NCI-H2171 (cell line): ENCODE measurements around the gene ELP2.

Source experiments
- DNase-seq: peaks from one replicate; lab custom pipeline; 2025; lab: John Stamatoyannopoulos, UW

ELP2 gene

GRCh38 chr18:36126668-36127067, 3.0 kb upstream of the ELP2 start:
- DNase-seq: no peak

DNA sequence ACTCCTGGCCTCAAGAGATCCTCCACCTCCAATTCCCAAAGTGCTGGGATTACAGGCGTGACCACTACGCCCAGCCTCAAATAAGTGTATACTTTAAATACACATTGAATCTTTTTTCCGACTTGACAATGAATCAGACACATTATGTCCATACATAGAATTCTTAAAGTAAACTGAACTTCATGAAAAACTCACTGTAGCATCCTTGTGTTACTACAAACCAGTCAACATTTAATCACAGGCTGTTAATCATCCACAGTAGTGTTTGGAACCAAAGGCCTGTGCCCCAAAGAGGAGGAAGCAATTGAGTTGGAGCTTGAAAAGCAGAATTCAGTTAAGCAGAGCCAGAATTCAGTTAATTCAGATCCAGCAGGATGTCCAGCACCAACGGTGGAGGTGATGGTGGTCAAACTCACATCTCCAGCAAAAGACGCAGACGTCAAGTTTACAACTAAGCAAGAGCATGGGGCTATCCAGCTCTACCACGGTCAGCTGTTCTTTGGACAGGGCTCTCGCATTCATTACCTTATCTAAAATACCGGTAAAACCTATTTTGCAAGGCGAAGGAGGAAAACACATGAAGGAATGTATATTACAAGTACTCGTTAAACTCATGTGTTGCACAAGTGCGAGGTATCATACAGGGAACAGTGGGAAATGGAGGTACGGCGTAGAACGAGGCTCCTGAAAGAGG, 1.7 kb upstream of the ELP2 start:
- no peak for DNase-seq

GRCh38 chr18:36128530-36128870, 1.2 kb upstream of the ELP2 start:
- DNase-seq: no peak

GRCh38 chr18:36128907-36129299, 796 bp upstream of the ELP2 start:
- no peak for DNase-seq

DNA sequence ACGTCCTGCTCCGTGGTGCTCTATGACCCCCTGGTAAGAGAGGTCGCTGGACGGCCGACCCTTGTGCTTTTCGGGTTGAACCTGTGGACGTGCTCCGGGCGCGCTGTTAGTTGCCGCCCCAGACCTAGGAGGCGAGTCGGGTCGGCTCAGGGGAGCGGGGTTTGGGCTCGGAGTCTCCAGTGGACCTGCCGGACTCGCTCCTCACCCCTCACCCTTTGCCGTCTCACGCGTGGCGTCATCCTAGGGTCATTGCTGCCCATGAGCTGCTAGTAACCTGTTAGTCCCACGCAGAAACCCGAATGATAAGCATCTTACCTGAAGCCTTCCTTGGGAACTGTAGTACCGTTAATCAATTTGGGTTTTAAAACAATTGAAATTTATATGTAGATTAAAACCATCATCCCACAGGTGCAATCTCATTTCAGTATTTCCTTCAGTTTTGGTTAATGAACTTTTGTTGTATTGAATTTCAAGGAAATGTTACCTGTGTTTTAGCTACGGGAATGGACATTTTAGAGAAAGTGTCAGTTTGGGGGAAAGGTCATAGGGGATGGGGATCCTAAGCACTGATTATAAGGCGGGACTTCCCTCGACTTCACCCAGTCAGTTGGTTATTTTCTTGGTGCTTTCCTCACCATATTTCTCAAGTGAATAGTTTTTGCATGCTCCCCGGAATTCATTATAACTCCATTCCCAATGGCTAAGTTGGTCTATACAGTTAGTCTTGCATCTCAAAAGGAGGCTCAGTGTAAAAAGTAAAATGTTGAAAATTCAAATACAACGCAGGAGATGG, 536 bp downstream of the ELP2 start:
- DNase-seq: no peak

DNA sequence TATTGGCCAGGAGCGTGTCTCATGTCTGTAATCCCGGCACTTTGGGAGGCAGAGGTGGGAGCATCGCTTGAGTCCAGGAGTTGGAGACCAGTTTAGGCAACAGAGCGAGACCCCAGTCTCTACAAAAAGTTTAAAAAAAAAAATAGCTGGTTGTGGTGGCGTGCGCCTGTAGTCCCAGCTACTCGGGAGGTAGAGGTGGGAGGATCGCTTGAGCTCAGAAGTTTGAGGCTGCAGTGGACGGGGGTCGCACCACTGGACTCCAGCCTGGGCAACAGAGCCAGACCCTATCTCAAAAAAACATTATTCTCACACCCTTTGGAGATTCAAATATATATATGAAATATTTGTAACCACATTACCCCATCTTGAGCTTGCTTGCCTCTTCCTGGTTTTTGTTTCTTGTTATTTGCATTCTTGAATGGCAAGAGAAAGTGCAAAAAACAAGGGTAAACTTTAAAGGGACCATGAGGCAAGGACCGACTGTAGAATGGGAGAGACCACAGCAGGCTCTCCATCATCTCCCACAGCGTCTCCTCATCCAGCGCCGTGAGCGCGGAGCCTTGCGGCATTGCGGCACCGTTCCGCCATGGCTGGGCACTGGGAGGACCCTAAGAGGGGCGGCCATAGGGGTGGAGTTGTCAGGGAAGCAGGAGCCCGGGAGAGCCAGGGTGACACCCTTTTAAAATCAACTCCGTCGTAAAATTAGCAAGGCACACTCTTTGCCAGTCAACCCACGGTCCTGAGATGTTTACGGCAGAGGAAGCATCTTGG, 1.4 kb downstream of the ELP2 start:
- no peak for DNase-seq

GRCh38 chr18:36131692-36132483, 2.2 kb downstream of the ELP2 start:
- DNase-seq: no peak

GRCh38 chr18:36132756-36133155, 3.1 kb downstream of the ELP2 start:
- DNase-seq: no peak

DNA sequence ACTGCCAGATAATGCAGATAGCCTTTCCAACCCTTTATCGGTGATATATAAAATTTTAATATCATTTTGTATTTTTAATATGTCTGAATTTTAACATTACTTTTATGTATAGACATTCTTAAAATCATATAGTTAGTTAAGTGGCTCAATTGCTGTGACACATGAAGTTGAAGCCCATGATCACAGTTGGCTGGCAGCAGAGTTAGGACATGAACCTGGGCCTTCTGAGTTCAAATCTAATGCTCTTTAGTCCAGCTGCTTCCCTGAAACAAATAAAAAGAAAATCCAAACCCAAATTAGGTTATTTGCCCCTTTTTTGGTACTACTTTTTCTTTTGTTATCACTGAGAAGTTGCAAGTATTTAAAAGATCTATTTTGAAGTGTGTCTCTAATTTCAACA, 5.6 kb downstream of the ELP2 start:
- DNase-seq: no peak

- peak; percentile 58 for DNase-seq
These were observed 9.5 kb downstream of the ELP2 start for GRCh38 chr18:36139245-36139644.

DNA sequence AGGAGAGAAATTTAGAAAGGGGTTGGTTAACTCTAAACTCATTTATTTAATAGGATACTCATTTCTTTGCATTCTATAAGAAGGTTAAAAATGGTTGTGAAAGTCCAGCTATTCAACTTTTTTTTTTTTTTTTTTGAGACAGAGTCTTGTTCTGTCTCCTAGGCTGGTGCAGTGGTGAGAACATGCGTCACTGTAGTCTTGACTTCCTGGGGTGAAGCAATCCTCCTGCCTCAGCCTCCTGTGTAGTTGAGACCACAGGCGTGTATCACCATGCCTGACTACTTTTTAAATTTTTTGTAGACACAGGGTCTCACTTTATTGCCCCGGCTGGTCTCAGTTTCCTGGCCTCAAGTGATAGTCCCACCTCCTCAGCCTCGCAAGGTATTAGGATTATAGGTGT, 11.9 kb downstream of the ELP2 start:
- DNase-seq: no peak

DNA sequence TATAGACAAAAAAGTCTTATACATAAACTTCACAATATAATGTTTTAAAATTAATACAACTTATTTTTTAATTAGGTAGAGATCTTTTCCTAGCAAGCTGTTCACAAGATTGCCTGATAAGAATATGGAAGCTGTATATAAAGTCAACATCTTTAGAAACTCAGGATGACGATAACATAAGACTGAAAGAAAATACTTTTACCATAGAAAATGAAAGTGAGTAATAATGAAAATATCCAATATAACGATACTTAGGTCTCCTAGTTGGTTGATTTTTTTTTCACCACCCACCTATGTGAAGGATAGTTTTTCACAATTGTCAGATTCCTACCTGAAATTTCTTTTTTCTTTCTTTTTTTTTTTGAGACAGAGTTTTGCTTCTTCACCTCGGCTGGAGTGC, 13.1 kb downstream of the ELP2 start:
- DNase-seq: no peak

DNA sequence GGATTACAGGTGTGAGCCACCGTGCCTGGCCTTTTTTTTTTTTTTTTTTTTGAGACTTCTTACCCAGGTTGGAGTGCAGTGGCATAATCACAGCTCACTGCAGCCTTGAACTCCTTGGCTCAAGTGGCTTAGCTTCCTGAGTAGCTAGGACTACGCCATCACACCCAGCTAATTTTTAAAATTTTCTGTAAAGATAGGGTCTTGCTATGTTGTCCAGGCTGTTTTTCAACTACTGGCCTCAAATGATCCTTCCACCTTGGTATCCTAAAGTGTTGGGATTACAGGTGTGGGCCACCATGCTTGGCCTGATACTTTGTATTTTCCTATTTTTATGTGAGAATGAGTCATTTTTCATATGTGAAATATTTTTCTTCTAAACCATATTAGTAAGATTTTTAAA, 13.7 kb downstream of the ELP2 start:
- DNase-seq: no peak

- no peak for DNase-seq
These were observed 20.0 kb downstream of the ELP2 start for GRCh38 chr18:36149514-36150289.

DNA sequence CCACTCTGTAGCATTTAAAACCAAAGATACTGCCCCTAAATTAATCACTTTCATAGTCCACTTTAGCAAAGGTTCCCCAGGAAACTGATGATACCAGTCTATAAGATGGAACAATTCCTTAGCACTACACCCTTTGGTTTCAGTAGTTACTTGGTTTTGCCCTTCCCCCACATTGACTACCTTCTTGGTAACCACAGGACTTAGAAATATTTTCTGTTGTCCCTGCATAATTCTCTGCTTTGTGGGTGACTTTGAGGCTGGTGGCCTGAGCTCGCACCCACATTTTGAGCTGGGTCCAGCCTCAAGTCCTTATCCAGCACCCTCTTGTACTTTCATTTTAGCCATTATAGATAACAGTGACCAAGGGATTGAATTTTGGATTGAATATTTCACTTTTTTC, 23.1 kb downstream of the ELP2 start:
- DNase-seq: no peak

DNA sequence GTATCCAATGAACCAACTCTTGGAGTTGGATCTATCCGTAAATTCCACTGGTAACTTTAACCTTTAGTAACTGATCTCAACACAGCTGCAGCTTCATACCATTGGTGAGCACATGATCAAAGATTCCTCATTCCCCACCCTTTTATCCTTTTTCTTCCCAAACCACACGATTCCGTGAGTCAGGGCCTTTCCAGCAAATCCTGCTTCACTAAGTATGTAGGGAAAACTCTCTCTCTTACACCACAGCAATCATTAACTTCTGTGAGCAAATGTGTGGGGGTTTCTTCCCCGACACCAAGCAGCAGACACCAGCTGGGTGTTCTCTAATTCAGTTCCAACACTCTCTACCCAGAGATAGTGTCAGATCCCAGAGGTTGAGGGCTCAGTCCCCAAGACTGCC, 23.5 kb downstream of the ELP2 start:
- DNase-seq: no peak

DNA sequence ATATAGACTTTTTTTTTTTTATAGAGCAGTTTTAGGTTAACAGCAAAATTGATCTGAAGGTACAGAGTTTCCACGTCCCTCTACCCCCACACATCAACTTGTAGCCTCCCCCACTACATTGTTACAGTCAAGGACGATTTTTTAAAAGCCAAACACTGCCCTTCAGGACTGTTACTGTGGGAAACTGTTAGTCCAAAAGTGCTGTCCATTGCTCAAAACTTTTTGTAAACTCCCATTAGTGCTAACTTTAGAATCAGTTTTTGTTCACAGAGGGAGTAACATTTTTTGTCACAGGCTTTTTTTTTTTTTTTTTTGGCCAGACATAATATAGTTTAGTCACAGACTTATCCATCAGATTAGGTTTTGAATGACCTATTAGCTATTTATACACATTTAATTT, 24.1 kb downstream of the ELP2 start:
- DNase-seq: no peak

GRCh38 chr18:36155851-36156757, 26.4 kb downstream of the ELP2 start:
- DNase-seq: no peak

DNA sequence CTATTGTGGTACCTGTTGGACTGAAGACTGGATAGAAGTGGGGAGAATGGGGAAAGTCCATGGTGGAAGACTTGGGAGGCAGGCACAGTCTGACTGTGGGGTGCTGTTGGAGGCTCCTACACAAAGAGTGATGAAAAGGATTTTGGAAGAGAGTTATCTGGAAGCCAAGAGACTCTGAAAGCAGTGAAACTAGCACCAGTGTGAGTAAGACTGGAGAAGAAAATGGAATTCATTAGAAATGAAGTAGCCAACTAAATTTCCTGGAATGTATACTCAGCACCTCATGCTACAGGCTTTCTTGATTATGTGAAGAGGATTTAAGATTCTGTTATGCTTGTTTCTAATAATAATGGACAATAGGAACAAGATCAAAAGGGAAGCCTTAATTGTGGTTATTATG, 27.7 kb downstream of the ELP2 start:
- no peak for DNase-seq

GRCh38 chr18:36158266-36158867, 28.7 kb downstream of the ELP2 start:
- no peak for DNase-seq
